Endothelial cell of umbilical vein (primary cell): ENCODE results near the gene COL4A2. TPM values are rescaled to one million over a fixed set of nuclear protein-coding genes. Genes with fewer than 3 reads are reported as not detected.

Experiments used
- BruUV-seq: library from RNA; stranded (reverse); fragments of 400-500 nt; replicated peaks from 2 replicates; lab custom pipeline; 2021; lab: Mats Ljungman, UMichigan
- CTCF ChIA-PET: fragments of 300-600, 350-600 bp; sonication (Branson Sonifier 250); formaldehyde crosslinking; loops from one replicate; lab custom pipeline; 2021; ENCODE audit warnings: antibody characterized with exemption, inconsistent platforms; lab: Charles Lee
- POLR2A ChIA-PET: fragments of 300-600, 350-600 bp; sonication (Branson Sonifier 250); formaldehyde crosslinking; loops from one replicate; lab custom pipeline; 2021; ENCODE audit warnings: antibody characterized with exemption, inconsistent platforms; lab: Charles Lee
- DNase-seq: peaks from one replicate; pipeline ENCODE4 v3.0.0-alpha.2; 2011; ENCODE audit warnings: low read depth, low spot score
- FAIRE-seq: peaks from 2 replicates; lab custom pipeline; 2011; peaks lifted over from hg19 to GRCh38; lab: Jason Lieb, UNC
- H2AFZ ChIP-seq: 2 replicates; pipeline ENCODE4 v1.6.0; 2012; ENCODE audit warnings: low read depth, low read length, control low read depth, inconsistent platforms
- H3K27ac ChIP-seq: 2 replicates; pipeline ENCODE4 v1.5.1; 2011; ENCODE audit warnings: low read depth, mild to moderate bottlenecking, control low read depth, low read length, moderate library complexity; ENCODE audit not compliant: insufficient read depth
- H3K27me3 ChIP-seq, 2 experiments: 2 replicates each; pipeline versions ENCODE4 v1.6.0 to v1.6.1; 2011; ENCODE audit warnings: low read length in 2 of 2, mixed read lengths in 1 of 2; ENCODE audit not compliant: control insufficient read depth in 2 of 2, insufficient read depth in 2 of 2
- H3K36me3 ChIP-seq, 2 experiments: 2 replicates in 1 of 2; 3 replicates in 1 of 2; pipeline ENCODE4 v1.5.1; 2011; ENCODE audit warnings: low read length in 2 of 2, mild to moderate bottlenecking in 1 of 2, moderate library complexity in 1 of 2; ENCODE audit not compliant: control insufficient read depth in 2 of 2, insufficient read depth in 2 of 2; ENCODE audit errors: extremely low read depth in 1 of 2
- H3K4me1 ChIP-seq: 3 replicates; pipeline ENCODE4 v1.5.1; 2011; ENCODE audit warnings: mild to moderate bottlenecking, low read length; ENCODE audit not compliant: control insufficient read depth, insufficient read depth; ENCODE audit errors: extremely low read depth
- H3K4me2 ChIP-seq: 2 replicates; pipeline ENCODE4 v1.6.1; 2011; ENCODE audit warnings: low read length, control low read depth, mixed read lengths; ENCODE audit not compliant: insufficient read depth
- H3K4me3 ChIP-seq, 3 experiments: fragments of 200-600 bp in 1 of 3; sonication (generic), shearing (Covaris generic) in 1 of 3; replicated peaks in 1 of 3; 2 replicates each; pipeline ENCODE4 v1.5.1; 2011 to 2016; ENCODE audit warnings: control low read depth in 3 of 3, low read length in 3 of 3, mild to moderate bottlenecking in 2 of 3, inconsistent platforms in 1 of 3, low read depth in 1 of 3, moderate library complexity in 1 of 3; ENCODE audit not compliant: insufficient read depth in 1 of 3
- H3K79me2 ChIP-seq: 2 replicates; pipeline ENCODE4 v1.6.0; 2012; ENCODE audit warnings: low read length, inconsistent platforms; ENCODE audit not compliant: control insufficient read depth, insufficient read depth
- H3K9ac ChIP-seq: replicated peaks from 2 replicates; pipeline ENCODE3; 2011; ENCODE audit warnings: low read length, control low read depth; ENCODE audit not compliant: insufficient read depth; ENCODE audit errors: extremely low read depth
- H3K9me1 ChIP-seq: replicated peaks from 3 replicates; pipeline ENCODE4 v1.6.0; 2011; ENCODE audit warnings: mild to moderate bottlenecking, low read length; ENCODE audit not compliant: control insufficient read depth, insufficient read depth; ENCODE audit errors: extremely low read depth
- H3K9me3 ChIP-seq: replicated peaks from 2 replicates; pipeline ENCODE4 v1.5.1; 2012; ENCODE audit warnings: low read length, inconsistent platforms; ENCODE audit not compliant: control insufficient read depth, insufficient read depth
- H4K20me1 ChIP-seq: replicated peaks from 2 replicates; pipeline ENCODE3; 2011; ENCODE audit warnings: mild to moderate bottlenecking, low read length; ENCODE audit not compliant: control insufficient read depth, insufficient read depth; ENCODE audit errors: extremely low read depth
- EZH2 ChIP-seq: IDR thresholded peaks from 2 replicates; pipeline ENCODE4 v1.6.1; 2012; ENCODE audit warnings: borderline replicate concordance, low read depth, mild to moderate bottlenecking, moderate library complexity, low read length, inconsistent platforms; ENCODE audit not compliant: severe bottlenecking
- FOS ChIP-seq: IDR thresholded peaks from 2 replicates; pipeline ENCODE4 v1.6.1; 2011; ENCODE audit warnings: mild to moderate bottlenecking, low read length, moderate library complexity, borderline replicate concordance; ENCODE audit not compliant: insufficient read depth
- GATA2 ChIP-seq: IDR thresholded peaks from 2 replicates; pipeline ENCODE4 v1.7.0; 2011; ENCODE audit warnings: low read depth, mild to moderate bottlenecking, moderate library complexity, mixed read lengths, low read length; ENCODE audit not compliant: insufficient read length, insufficient read depth
- JUN ChIP-seq: IDR thresholded peaks from 2 replicates; pipeline ENCODE4 v1.6.1; 2011; ENCODE audit warnings: borderline replicate concordance, low read depth; ENCODE audit not compliant: insufficient read length, insufficient read depth
- MYC ChIP-seq: IDR thresholded peaks from one replicate; pipeline ENCODE4 v1.6.1; 2011; ENCODE audit warnings: mild to moderate bottlenecking, low read depth, low read length
- POLR2A ChIP-seq: IDR thresholded peaks from 2 replicates; pipeline ENCODE4 v1.6.1; 2012; ENCODE audit warnings: low read depth, mild to moderate bottlenecking, control low read depth, low read length
- POLR2AphosphoS5 ChIP-seq: IDR thresholded peaks from 2 replicates; pipeline ENCODE4 v1.6.1; 2012; ENCODE audit warnings: low read depth, mild to moderate bottlenecking, control low read depth, low read length, moderate library complexity; ENCODE audit not compliant: insufficient read depth
- dilution Hi-C: fragments of 300-500 bp; cut with MboI; formaldehyde crosslinking; loops from one replicate; pipeline ENCODE4 v1.15.0; 2019; ENCODE audit warnings: low sequenced_read_pairs; ENCODE audit not compliant: extremely low pct_ligation_motif_present
- intact Hi-C: fragments of 100-400 bp; cut with micrococcal nuclease; formaldehyde crosslinking; loops from one replicate; pipeline ENCODE4 v1.10.0; 2022
- polyA plus RNA-seq, 4 experiments: library from polyadenylated mRNA; depleted of rRNA in 3 of 4; stranded (reverse) in 3 of 4; unstranded in 1 of 4; fragments of >200 nt; gene quantifications; 2 replicates each; pipeline versions ENCODE4 v1.2.1 to v1.2.3, GENCODE V29; 2011 to 2012; ENCODE audit warnings: missing spikeins in 1 of 4
- total RNA-seq: library from RNA; stranded (reverse); gene quantifications from 2 replicates; pipeline ENCODE4 v1.2.3, GENCODE V29; 2021
- TF ChIP-seq, protein P1 (sequence below): IDR thresholded peaks from 2 replicates; pipeline ENCODE4 v1.6.1; 2011; ENCODE audit not compliant: insufficient read depth, insufficient read length
- TF ChIP-seq, protein P2 (sequence below), 2 donors: IDR thresholded peaks; 1 replicate in 1 of 2; 2 replicates in 1 of 2; pipeline ENCODE4 v1.5.1; 2011; ENCODE audit warnings: low read length in 2 of 2, mild to moderate bottlenecking in 2 of 2, moderate library complexity in 2 of 2, control low read depth in 1 of 2, inconsistent platforms in 1 of 2, low read depth in 1 of 2; ENCODE audit not compliant: insufficient read depth in 1 of 2; ENCODE audit errors: extremely low read depth in 1 of 2

The COL4A2 gene
- total and polyA plus RNA-seq, 2 donors (not counting 3 experiments of a cell fraction or from before 2014, with no cell fraction given), result 792 to 940 TPM

DNA sequence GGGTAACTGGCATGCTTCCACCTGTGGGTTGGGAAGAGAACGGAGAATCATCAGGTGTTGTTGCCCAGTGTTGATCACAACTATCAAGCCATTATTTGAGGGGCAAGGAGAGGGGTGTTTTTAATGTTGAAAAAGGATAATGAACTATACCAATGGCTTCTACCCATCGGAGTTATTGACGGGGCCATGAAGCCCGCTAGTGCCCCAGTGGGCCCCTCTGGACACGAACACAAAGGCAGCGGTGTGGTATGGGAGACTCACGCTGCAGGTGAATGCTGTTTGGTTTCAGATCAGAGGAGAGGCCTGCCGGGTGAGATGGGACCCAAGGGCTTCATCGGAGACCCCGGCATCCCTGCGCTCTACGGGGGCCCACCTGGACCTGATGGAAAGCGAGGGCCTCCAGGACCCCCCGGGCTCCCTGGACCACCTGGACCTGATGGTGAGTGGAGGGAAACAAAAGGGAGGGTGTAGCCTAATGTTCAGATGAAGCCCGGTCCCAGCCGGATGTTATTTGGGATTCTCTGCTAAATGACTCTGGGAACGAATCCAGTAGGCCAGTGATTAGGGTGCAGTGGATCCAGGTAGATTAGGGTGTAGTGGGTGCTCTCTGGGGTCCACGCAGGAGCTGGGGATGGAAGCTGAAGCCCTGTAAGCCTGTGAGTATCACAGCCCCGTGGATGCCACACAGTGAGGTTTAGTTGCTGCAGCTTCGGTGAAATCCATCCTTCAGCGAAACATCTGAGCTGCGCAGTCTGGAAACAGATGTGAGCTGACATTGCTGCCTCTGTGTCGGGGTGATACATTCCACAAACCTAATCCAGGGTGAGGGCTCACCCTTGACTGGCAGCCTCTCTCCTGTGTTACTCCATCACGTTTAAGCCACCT is 143.2 kb downstream of the COL4A2 start:
- Histone ChIP-seq H3K9me3 (no peaks in the 10 kb centered on the region), H3K9ac (no peak overlapping the region), H4K20me1 (no peaks in the 10 kb centered on the region), H3K4me3 (no peak overlapping the region), H3K27ac (no peak overlapping the region), H3K36me3 (peaks cover 23 to 28% of the 10 kb centered on the region in 2 experiments), H3K9me1 (no peaks in the 10 kb centered on the region), H3K4me2 (no peak overlapping the region), H3K79me2 (no peaks in the 10 kb centered on the region), H3K27me3 (no peaks in the 10 kb centered on the region), H3K4me1 (no peaks in the 10 kb centered on the region), H2AFZ (no peak overlapping the region)
- ChIA-PET POLR2A (no interaction called here), CTCF (no interaction called here)
- intact Hi-C loops (no loop called here), dilution Hi-C loops (no loop called here)
- BruUV-seq, result TSS peak; percentile 6
- no peak for TF ChIP-seq POLR2A
- TF ChIP-seq EZH2, result no peak
- TF ChIP-seq MYC, result no peak
- TF ChIP-seq FOS, result no peak
- TF ChIP-seq, protein P1, sequence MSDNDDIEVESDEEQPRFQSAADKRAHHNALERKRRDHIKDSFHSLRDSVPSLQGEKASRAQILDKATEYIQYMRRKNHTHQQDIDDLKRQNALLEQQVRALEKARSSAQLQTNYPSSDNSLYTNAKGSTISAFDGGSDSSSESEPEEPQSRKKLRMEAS, result no peak
- no peak for TF ChIP-seq POLR2AphosphoS5
- TF ChIP-seq GATA2, result no peak
- no peak for TF ChIP-seq JUN
- TF ChIP-seq, protein P2, sequence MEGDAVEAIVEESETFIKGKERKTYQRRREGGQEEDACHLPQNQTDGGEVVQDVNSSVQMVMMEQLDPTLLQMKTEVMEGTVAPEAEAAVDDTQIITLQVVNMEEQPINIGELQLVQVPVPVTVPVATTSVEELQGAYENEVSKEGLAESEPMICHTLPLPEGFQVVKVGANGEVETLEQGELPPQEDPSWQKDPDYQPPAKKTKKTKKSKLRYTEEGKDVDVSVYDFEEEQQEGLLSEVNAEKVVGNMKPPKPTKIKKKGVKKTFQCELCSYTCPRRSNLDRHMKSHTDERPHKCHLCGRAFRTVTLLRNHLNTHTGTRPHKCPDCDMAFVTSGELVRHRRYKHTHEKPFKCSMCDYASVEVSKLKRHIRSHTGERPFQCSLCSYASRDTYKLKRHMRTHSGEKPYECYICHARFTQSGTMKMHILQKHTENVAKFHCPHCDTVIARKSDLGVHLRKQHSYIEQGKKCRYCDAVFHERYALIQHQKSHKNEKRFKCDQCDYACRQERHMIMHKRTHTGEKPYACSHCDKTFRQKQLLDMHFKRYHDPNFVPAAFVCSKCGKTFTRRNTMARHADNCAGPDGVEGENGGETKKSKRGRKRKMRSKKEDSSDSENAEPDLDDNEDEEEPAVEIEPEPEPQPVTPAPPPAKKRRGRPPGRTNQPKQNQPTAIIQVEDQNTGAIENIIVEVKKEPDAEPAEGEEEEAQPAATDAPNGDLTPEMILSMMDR (IDR thresholded peaks at IDR 0.05; ENCODE audit: extremely low read depth in 1 of 2, insufficient read depth in 1 of 2, low read depth in 1 of 2, low read length in 2 of 2), result no peak
- DNase-seq, result no peak
- FAIRE-seq, result no peak
